ENCODE results near the gene YIPF7.

The YIPF7 gene

GRCh38 chr4:44629280-44629866, 22.1 kb downstream of the YIPF7 start:
- ChIA-PET CTCF (interaction anchor here (0.5 to 1.1 kb wide), 7 partner anchors 13 to 1498 kb away, joined by 3 to 9 read pairs (median 4); partner anchors contain the start of gene YIPF7), POLR2A (no interaction called here)
- TF ChIP-seq ZNF621 (tag by site-specific recombination; IDR thresholded peaks at IDR 0.05) (no peak), ZNF514 (tag by site-specific recombination; IDR thresholded peaks at IDR 0.05) (no peak), ZNF211 (tag by site-specific recombination; IDR thresholded peaks at IDR 0.05; ENCODE audit: low read depth) (no peak), ZNF654 (tag by site-specific recombination; IDR thresholded peaks at IDR 0.05; ENCODE audit: low read depth) (peak; percentile 67)
- Histone ChIP-seq H3K4me3 (ENCODE audit: low read depth, low read length) (no peak overlapping the region), H3K4me1 (ENCODE audit: control insufficient read depth, insufficient read depth, low read length) (no peaks in the 10 kb centered on the region), H3K27ac (ENCODE audit: extremely low read depth, low read depth, low read length) (no peak overlapping the region), H3K9me3 (ENCODE audit: control insufficient read depth, insufficient read depth, low read depth, low read length) (no peaks in the 10 kb centered on the region), H3K36me3 (ENCODE audit: control insufficient read depth in 2 of 2, insufficient read depth in 1 of 2, low read length in 2 of 2) (no peaks in the 10 kb centered on the region)

- Histone ChIP-seq H3K4me3 (ENCODE audit: low read depth, low read length) (no peak overlapping the region), H3K36me3 (ENCODE audit: control insufficient read depth in 2 of 2, insufficient read depth in 1 of 2, low read length in 2 of 2) (no peaks in the 10 kb centered on the region), H3K27ac (ENCODE audit: extremely low read depth, low read depth, low read length) (no peak overlapping the region), H3K4me1 (ENCODE audit: control insufficient read depth, insufficient read depth, low read length) (no peaks in the 10 kb centered on the region), H3K9me3 (ENCODE audit: control insufficient read depth, insufficient read depth, low read depth, low read length) (no peaks in the 10 kb centered on the region)
- ChIA-PET CTCF (interaction anchor here (0.7 kb wide), 1 partner anchor 45 kb away, joined by 3 read pairs; no protein-coding TSS in a partner anchor), POLR2A (no interaction called here)
- TF ChIP-seq ZNF777 (tag by site-specific recombination; IDR thresholded peaks at IDR 0.05; ENCODE audit: borderline replicate concordance) (no peak), ZNF133 (tag by site-specific recombination; IDR thresholded peaks at IDR 0.05) (no peak), GFI1B (tag by site-specific recombination; IDR thresholded peaks at IDR 0.05) (no peak), ZNF785 (tag by site-specific recombination; IDR thresholded peaks at IDR 0.05) (no peak), ZNF114 (tag by site-specific recombination; IDR thresholded peaks at IDR 0.05) (no peak), ZNF707 (tag by site-specific recombination; IDR thresholded peaks at IDR 0.05) (no peak), ZNF837 (tag by site-specific recombination; IDR thresholded peaks at IDR 0.05) (no peak), ZNF132 (tag by site-specific recombination; IDR thresholded peaks at IDR 0.05; ENCODE audit: borderline replicate concordance) (no peak), ZNF350 (tag by site-specific recombination; IDR thresholded peaks at IDR 0.05) (no peak), BCL6B (tag by site-specific recombination; IDR thresholded peaks at IDR 0.05) (no peak), PBX3 (CRISPR knock-in tag; IDR thresholded peaks at IDR 0.05) (no peak), PRDM6 (tag by site-specific recombination; IDR thresholded peaks at IDR 0.05) (no peak), ZNF670 (tag by site-specific recombination; IDR thresholded peaks at IDR 0.05; ENCODE audit: low read depth) (no peak), ZNF248 (tag by site-specific recombination; IDR thresholded peaks at IDR 0.05) (no peak), ZNF157 (tag by site-specific recombination; IDR thresholded peaks at IDR 0.05) (no peak), ZNF404 (tag by site-specific recombination; IDR thresholded peaks at IDR 0.05) (no peak), KLF10 (tag by site-specific recombination; IDR thresholded peaks at IDR 0.05) (no peak)
Observed at GRCh38 chr4:44623676-44624075, 27.7 kb downstream of the YIPF7 start.
